GM18870 (cell line): ENCODE measurements around the gene S100A13.

Experiments
- ATAC-seq: cut with Tn5 transposase; IDR thresholded peaks from one replicate; pipeline ENCODE4 v1.9.1; 2021; ENCODE audit warnings: moderate library complexity; ENCODE audit not compliant: unreplicated experiment

Gene S100A13

GRCh38 chr1:153627715-153628626 is 666 bp upstream of the S100A13 start, which contains the start of gene S100A1:
Gene S100A1, plus strand, starts transcription at chr1:153628434. Its CDS starts 2,088 bp downstream, at chr1:153630522.
- ATAC-seq = no peak

- no peak for ATAC-seq
These were observed 815 bp downstream of the S100A13 start for GRCh38 chr1:153626477-153626903.

GRCh38 chr1:153624965-153625611 is 2.2 kb downstream of the S100A13 start:
- ATAC-seq = no peak

GRCh38 chr1:153623101-153623500 is 4.2 kb downstream of the S100A13 start:
- ATAC-seq = no peak

GRCh38 chr1:153619171-153619570 is 8.1 kb downstream of the S100A13 start:
- ATAC-seq = no peak

- ATAC-seq = no peak
These were observed 9.6 kb downstream of the S100A13 start for GRCh38 chr1:153617663-153618062.

GRCh38 chr1:153616917-153617311 is 10.4 kb downstream of the S100A13 start:
- no peak for ATAC-seq

GRCh38 chr1:153616144-153616916 is 11.0 kb downstream of the S100A13 start, which contains the start of gene S100A14:
Gene S100A14, minus strand, starts transcription at chr1:153616325. Its CDS starts 467 bp downstream, at chr1:153615858.
- no peak for ATAC-seq

GRCh38 chr1:153615406-153615805 is 11.9 kb downstream of the S100A13 start:
- ATAC-seq = no peak

- no peak for ATAC-seq
These were observed 12.4 kb downstream of the S100A13 start for GRCh38 chr1:153614906-153615305.

- ATAC-seq = no peak
These were observed 13.0 kb downstream of the S100A13 start for GRCh38 chr1:153614189-153614900.

- no peak for ATAC-seq
These were observed 13.9 kb downstream of the S100A13 start for GRCh38 chr1:153613406-153613805.

- ATAC-seq = no peak
These were observed 14.5 kb downstream of the S100A13 start, which contains the start of gene S100A16 for GRCh38 chr1:153612755-153613331. Gene S100A16, minus strand, starts transcription at chr1:153613137. Its CDS starts 4,986 bp downstream, at chr1:153608151.

GRCh38 chr1:153612111-153612754 is 15.1 kb downstream of the S100A13 start:
- no peak for ATAC-seq

- ATAC-seq = no peak
These were observed 15.9 kb downstream of the S100A13 start for GRCh38 chr1:153611356-153611755.

- no peak for ATAC-seq
These were observed 16.4 kb downstream of the S100A13 start for GRCh38 chr1:153610811-153611301.

- ATAC-seq = no peak
These were observed 17.0 kb downstream of the S100A13 start for GRCh38 chr1:153610334-153610733.

GRCh38 chr1:153609585-153609907 is 17.8 kb downstream of the S100A13 start:
- ATAC-seq = no peak
